HG03280 (cell line): ENCODE measurements around the gene PDE1A.

Source experiments
- ATAC-seq: cut with Tn5 transposase; IDR thresholded peaks from one replicate; pipeline ENCODE4 v1.9.1; 2021; ENCODE audit warnings: mild to moderate bottlenecking, moderate library complexity; ENCODE audit not compliant: unreplicated experiment

The PDE1A gene

DNA sequence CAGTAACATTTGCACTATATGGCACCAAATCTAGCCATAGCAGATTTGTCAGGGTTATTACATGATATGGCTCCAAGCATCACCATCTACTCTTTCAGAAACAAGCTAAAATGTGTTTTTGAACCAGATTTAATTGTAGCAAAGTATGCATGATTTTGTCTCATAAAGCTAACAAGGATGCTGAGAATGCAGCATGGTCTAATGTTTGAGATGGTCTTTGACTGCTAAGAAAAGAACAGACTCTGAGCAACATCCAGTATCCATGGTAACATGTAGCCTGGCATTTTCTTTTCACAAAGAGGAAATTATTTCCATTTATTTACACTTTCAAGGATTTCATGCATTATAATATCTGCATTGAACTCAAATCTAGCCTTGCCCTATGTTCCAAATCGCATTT is 206.5 kb downstream of the PDE1A start:
- no peak for ATAC-seq

- ATAC-seq = no peak
Observed at GRCh38 chr2:182210669-182211068, 216.2 kb downstream of the PDE1A start.

DNA sequence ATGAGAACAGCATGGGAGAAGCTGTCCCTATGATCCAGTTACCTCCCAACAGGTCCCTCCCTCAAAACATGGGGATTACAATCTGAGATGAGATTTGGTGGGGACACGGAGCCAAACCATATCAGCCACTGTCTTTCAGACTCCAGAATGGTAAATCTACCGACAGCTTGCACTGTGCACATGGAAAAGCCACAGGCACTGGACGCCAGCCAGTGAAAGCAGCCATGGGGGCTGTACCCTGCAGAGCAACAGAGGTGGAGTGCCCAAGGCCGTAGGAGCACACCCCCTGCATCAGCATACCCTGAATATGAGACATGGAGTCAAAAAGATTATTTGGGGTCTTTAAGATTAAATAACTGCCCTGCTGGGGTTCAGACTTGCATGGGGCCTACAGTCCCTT is 218.4 kb downstream of the PDE1A start:
- no peak for ATAC-seq

GRCh38 chr2:182207049-182207746 is 219.6 kb downstream of the PDE1A start:
- peak; percentile 62 for ATAC-seq

DNA sequence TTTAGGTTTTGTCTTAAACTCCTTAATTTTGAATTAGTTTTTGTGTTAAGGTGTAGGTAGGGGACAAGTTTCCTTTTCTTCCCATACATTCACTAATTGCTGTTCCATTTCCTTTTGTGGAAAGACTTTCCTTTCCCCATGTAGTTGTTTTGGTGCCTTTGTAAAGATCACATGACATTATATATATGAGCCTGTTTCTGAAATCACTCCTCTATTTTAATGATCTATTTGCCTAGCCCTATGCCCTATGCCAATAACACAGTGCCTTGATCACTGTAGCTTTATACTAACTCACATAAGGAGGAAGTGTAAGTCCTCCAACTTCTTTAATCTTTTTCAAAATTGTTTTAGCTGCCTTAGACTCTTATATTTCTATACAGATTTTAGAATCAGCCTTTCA is 229.3 kb downstream of the PDE1A start:
- no peak for ATAC-seq

- no peak for ATAC-seq
Observed at GRCh38 chr2:182193291-182193690, 233.5 kb downstream of the PDE1A start.

- no peak for ATAC-seq
Observed at GRCh38 chr2:182191061-182191460, 235.8 kb downstream of the PDE1A start.

DNA sequence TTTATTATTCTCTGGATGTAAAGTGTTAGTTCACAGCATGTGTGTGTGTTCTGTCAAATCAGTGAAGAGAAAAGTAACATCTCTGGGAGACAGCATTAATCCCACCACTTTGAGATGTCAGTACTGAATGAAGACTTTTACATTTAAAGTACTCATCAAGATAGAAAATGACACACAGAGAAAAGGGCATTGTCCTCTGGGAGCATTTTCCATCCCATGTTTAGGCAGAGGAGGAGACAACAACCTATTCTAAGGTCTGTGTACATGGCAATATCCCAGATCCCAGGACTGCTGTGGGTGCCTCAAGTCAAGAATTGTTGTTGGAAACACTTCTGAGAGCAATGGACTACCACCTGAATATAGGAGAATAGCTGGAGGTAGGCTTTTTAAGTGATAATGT is 239.7 kb downstream of the PDE1A start:
- ATAC-seq = no peak

GRCh38 chr2:182186132-182186735 is 240.6 kb downstream of the PDE1A start:
- ATAC-seq = peak; percentile 57

DNA sequence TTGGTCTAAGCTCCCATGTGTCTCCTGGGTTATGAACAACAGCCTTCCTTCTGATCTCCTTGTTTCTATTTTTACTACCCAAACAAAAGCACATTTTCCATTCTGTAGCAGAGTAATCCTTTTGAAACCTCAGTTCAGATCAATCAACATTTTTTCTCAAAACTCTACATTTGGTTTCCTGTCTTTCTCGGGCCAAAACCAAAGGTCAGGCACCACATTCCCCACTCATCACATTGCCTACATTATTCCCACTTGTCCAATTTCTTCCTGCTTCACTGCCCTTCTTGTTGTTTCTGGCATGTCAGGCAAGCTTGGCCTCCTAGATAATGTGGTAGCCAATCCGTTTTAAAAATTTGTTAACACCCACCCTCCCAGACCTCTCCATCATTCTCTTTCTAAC is 244.4 kb downstream of the PDE1A start:
- ATAC-seq = no peak

GRCh38 chr2:182181381-182181780 is 245.5 kb downstream of the PDE1A start:
- ATAC-seq = no peak

DNA sequence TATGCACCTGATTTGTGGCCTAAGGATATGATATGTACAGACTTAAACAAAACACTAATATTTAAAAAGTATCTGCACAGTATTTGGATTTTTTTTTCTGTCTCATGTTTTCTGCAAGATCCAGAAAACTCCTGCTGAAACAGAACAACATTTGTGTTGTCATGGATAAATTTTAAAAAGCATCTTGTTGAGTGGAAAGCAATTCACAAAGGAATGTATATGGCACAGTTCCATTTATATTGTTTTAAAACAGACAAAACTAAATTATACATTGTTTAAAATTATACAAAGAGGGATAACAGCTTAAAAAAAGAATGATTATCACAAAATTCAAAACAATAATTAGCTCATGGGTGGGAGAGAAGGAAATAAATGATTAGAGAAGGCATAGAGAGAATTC is 247.7 kb downstream of the PDE1A start:
- no peak for ATAC-seq

DNA sequence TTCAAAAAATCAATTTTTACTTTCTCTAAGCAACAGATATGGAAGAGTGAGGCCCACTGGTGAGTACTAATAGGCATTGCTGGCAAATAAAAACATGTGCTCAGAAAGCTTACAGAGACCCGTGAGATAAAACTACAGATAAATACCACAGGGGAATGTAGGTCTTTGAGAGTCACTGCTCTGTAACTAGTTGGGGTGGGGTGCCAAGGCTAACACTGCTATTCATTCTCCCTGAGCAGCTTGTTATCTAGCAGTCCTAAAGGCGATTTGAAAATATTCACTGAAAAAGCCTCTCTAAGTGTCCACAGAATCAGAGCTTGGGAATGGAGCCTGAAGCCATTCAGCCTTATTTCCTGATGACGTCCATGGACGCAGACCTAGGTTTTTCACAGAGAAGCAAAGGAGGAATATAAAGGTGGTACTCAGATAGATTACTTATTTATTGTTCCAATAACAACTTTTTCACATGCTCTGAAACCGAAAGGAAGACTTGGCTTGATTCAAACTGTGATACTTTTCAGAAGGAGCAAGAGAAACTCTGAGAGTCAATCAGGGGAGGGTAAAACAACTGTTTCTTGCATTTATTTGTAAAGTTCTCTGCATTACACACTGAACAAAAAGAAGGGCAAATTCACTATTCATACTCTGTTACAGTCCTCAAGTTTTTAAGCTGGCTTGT is 252.8 kb downstream of the PDE1A start:
- ATAC-seq = no peak

GRCh38 chr2:182170341-182170740 is 256.5 kb downstream of the PDE1A start:
- no peak for ATAC-seq

DNA sequence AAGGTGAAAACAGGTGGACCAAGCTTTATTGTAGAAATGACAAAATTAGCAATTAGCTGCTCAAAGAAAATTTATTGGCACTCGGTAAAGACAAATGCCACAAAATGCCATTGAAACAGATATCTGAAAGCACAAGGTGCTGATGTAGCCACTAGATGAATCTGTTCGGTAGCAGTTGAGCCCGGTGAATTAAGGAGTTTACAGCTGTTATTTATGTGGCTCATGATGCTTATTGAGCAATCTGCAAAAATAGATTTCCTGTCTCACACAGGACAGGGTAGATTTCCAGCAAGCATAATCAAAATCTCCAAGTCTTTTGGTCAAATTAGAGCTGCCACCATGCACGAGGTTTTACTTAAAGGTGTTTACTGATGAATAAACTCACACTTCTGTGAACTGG is 259.0 kb downstream of the PDE1A start:
- no peak for ATAC-seq

GRCh38 chr2:182166841-182167240 is 260.0 kb downstream of the PDE1A start:
- no peak for ATAC-seq

DNA sequence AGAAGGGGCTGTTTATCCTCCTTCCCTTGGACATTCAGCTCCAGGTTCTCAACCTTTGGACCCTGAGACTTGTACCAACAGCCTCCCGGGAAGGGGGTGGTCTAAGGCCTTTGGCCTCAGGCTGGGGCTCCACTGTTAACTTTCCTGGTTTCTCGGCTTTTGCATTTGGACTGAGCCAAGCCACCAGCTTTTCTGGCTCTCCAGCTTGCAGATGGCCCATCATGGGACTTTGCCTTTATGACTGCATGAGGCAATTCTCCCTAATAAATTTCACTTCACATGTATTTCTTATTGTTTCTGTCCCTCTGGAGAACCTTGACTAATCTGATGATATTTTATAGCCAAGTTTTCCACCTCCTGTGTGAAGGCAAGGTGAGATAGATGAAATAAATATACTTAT is 260.4 kb downstream of the PDE1A start:
- no peak for ATAC-seq

GRCh38 chr2:182165202-182165601 is 261.6 kb downstream of the PDE1A start:
- no peak for ATAC-seq

DNA sequence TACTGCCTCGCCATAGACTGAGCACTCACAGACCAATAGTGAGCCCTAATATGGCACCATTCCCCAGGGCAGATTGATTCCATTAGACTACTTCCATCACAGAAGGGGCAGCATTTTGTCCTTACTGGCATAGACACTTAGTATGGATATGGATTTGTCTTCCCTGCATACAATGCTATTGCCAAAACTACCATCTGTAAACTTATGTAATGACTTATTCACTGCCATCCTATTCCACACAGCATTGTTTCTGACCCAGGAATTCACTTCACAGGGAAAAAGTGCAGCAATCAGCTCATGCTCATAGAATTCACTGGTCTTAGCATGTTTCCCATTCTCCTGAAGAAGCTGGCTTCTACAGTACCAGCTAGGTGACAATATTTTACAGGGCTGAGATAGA is 262.1 kb downstream of the PDE1A start:
- ATAC-seq = no peak

- no peak for ATAC-seq
Observed at GRCh38 chr2:182163878-182164277, 263.0 kb downstream of the PDE1A start.

DNA sequence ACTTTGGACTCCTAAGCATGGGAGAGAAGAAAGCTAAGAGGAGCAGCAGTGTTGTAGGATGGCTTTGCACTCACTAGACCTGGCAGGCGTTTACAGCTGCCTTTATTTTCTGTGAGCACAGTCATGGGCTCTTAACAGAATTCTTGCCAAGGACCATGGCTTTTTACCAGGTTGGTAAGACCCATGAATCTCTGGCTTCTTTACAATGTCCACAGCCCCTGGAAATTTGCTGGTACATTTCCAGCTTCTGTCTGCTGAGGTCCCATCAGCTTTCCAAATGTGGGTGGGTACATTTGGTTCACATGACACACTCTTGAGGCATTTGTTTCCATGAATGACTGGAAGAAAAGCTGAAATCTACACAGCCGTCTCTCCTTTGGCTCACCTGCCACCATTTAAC is 278.5 kb downstream of the PDE1A start:
- ATAC-seq = no peak

DNA sequence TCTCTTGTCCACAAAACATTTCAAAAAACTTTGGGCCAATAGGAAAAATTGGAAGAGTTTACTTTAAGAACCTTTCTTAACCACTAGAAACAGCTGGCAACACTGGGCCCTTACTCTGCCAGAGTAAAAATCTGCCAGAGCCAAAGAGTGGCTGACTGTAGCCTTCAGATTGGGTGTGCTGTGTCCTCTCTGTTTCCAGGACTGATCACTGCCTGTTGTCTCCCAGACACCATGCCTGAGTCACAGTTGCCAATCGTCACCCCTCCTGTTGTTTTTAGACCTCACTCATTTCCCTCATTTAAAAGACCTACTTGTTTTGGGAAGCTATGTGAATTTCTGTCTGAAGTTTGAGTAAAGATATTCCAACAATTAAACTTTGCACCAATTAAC is 282.1 kb downstream of the PDE1A start:
- ATAC-seq = no peak
